HFF-Myc (cell line): Measurements from ENCODE around the gene PTGIR.

ENCODE experiments used
- DNase-seq: peaks from one replicate; pipeline ENCODE4 v3.0.0-alpha.2; 2011; ENCODE audit warnings: low read depth; ENCODE audit errors: extremely low read depth
- H3K4me3 ChIP-seq: replicated peaks from 2 replicates; pipeline ENCODE4 v1.5.1; 2011; ENCODE audit warnings: low read depth, mild to moderate bottlenecking, control low read depth, low read length
- TF ChIP-seq, protein P1 (sequence below): IDR thresholded peaks from 2 replicates; pipeline ENCODE4 v1.5.1; 2012; ENCODE audit warnings: mild to moderate bottlenecking, low read depth, low read length, control low read depth; ENCODE audit errors: missing control alignments

The PTGIR gene

DNA sequence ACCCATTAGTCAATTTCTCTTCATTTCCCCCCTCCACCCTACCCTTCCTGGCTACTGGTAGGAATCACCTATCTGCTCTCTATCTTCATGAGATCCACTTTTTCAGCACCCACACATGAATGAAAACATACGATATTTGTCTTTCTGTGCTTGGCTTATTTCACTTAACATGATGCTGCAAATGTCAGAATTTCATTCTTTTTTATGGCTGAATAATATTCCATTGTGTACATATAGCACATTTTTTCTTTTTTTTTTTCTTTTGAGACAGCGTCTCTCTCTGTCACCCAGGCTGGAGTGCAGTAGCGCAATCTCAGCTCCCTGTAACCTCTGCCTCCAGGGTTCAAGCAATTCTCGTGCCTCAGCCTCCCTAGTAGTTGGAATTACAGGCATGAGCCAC is 33.6 kb downstream of the PTGIR start:
- TF ChIP-seq, protein P1, sequence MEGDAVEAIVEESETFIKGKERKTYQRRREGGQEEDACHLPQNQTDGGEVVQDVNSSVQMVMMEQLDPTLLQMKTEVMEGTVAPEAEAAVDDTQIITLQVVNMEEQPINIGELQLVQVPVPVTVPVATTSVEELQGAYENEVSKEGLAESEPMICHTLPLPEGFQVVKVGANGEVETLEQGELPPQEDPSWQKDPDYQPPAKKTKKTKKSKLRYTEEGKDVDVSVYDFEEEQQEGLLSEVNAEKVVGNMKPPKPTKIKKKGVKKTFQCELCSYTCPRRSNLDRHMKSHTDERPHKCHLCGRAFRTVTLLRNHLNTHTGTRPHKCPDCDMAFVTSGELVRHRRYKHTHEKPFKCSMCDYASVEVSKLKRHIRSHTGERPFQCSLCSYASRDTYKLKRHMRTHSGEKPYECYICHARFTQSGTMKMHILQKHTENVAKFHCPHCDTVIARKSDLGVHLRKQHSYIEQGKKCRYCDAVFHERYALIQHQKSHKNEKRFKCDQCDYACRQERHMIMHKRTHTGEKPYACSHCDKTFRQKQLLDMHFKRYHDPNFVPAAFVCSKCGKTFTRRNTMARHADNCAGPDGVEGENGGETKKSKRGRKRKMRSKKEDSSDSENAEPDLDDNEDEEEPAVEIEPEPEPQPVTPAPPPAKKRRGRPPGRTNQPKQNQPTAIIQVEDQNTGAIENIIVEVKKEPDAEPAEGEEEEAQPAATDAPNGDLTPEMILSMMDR: no peak
- DNase-seq: no peak
- no peak overlapping the region for H3K4me3 ChIP-seq

DNA sequence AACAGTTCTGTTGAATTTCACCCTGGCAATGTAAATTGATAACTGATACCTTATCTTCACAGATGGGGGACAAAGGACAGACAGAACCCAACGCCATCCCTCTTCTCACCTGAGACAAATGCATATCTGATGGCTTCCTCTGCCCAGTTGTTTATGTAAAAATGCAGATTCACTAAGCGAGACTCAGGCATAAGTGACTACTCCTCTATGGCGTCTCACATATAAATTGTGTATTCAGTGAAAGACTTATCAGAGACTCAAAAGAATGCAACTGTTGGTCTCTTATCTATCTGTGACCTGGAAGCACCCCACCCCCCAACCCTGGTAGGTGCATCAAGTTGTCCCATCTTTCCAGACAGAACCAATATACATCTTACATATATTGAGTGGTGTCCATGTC is 37.0 kb downstream of the PTGIR start:
- no peak for DNase-seq
- TF ChIP-seq, protein P1: no peak
- no peak overlapping the region for H3K4me3 ChIP-seq

DNA sequence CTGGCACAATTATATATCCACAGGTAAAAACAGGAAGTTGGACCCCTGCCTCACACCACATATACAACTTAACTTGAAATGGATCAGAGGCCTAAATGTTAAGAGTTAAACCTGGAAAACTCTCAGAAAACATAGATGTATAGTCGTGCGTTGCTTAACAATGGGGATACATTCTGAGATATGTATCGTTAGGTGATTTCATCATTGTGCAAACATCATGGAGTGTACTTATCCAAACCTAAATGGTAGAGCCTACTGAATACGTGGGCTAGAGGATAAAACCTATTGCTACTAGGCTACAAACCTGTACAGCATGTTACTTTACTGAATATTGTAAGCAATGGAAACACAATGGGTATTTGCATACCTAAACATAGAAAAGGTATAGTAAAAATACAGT is 38.6 kb downstream of the PTGIR start:
- DNase-seq: no peak
- TF ChIP-seq, protein P1: no peak
- no peak overlapping the region for H3K4me3 ChIP-seq

GRCh38 chr19:46585539-46585938 is 39.4 kb downstream of the PTGIR start:
- no peak overlapping the region for H3K4me3 ChIP-seq
- TF ChIP-seq, protein P1: no peak
- no peak for DNase-seq

GRCh38 chr19:46580247-46580646 is 44.6 kb downstream of the PTGIR start:
- H3K4me3 ChIP-seq: no peak overlapping the region
- TF ChIP-seq, protein P1: no peak
- DNase-seq: no peak

- TF ChIP-seq, protein P1: peak; percentile 64
These were observed 45.5 kb downstream of the PTGIR start for GRCh38 chr19:46579361-46579879.

DNA sequence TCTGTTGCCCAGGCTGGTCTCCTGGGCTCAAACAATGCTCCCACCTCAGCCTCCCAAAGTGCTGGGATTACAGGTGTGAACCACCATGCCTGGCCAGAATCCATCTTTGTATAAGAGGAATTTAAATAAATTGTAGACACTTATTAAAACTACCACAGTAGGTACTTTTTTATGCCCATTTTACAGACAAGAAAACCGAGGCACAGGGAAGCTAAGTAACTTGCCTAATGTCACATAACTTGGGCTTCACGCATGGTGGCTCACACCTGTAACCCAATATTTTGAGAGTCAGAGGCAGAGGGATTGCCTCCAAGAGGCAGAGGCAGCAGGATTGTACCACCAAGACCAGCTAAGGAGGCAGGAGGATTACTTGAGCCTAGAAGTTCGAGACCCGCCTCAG is 46.4 kb downstream of the PTGIR start:
- no peak for DNase-seq
- TF ChIP-seq, protein P1: no peak
- no peak overlapping the region for H3K4me3 ChIP-seq

More at GRCh38 chr19:46579361-46579879, 45.5 kb downstream of the PTGIR start:
- no peak for DNase-seq
- no peak overlapping the region for H3K4me3 ChIP-seq
